PC-3 (cell line): ENCODE data around the gene PLK3.

Source experiments
- CTCF ChIP-seq: fragments of 300-600 bp; sonication (generic); conservative IDR thresholded peaks from 2 replicates; pipeline ENCODE4 v1.5.1; 2017; ENCODE audit warnings: antibody characterized with exemption, low read depth, mild to moderate bottlenecking, low read length
- EZH2 ChIP-seq: fragments of 300-600 bp; sonication (generic); IDR thresholded peaks from one replicate; pipeline ENCODE4 v1.6.1; 2017; ENCODE audit warnings: antibody characterized with exemption, mild to moderate bottlenecking, low read length; ENCODE audit not compliant: unreplicated experiment
- EZH2phosphoT487 ChIP-seq: fragments of 300-600 bp; sonication (generic); IDR thresholded peaks from 2 replicates; pipeline ENCODE4 v1.6.1; 2018; ENCODE audit warnings: mild to moderate bottlenecking, antibody characterized with exemption, low read length, borderline replicate concordance

GRCh38 chr1:44817307-44817706, 17.1 kb downstream of the PLK3 start:
- no peak for TF ChIP-seq CTCF
- no peak for TF ChIP-seq EZH2
- no peak for TF ChIP-seq EZH2phosphoT487
